Fibroblast of lung (primary cell): Measurements from ENCODE around the gene INTS1. TPM values are rescaled to one million over a fixed set of nuclear protein-coding genes. Genes with fewer than 3 reads are reported as not detected.
"Not testable (repeated sequence)": the region's sequence is repeated elsewhere in the genome, so short reads cannot be mapped to it uniquely, and the experiment has no call there.

ENCODE experiments used
- DNase-seq, 2 donors: peaks; one replicate each; pipeline versions ENCODE4 v3.0.0 to v3.0.0-alpha.2; 2010; ENCODE audit warnings: low read depth in 2 of 2
- H2AFZ ChIP-seq: 2 replicates; pipeline ENCODE4 v1.5.1; 2012; ENCODE audit warnings: low read length, control low read depth, inconsistent platforms
- H3K27ac ChIP-seq: 2 replicates; pipeline ENCODE4 v1.5.1; 2011; ENCODE audit warnings: low read length, control low read depth; ENCODE audit not compliant: insufficient read depth
- H3K27me3 ChIP-seq: 2 replicates; pipeline ENCODE4 v1.5.1; 2011; ENCODE audit warnings: mild to moderate bottlenecking, low read length; ENCODE audit not compliant: control insufficient read depth, insufficient read depth
- H3K36me3 ChIP-seq: 2 replicates; pipeline ENCODE4 v1.5.1; 2011; ENCODE audit warnings: low read length; ENCODE audit not compliant: control insufficient read depth, insufficient read depth
- H3K4me1 ChIP-seq: 2 replicates; pipeline ENCODE4 v1.5.1; 2011; ENCODE audit warnings: low read length; ENCODE audit not compliant: control insufficient read depth, insufficient read depth; ENCODE audit errors: extremely low read depth
- H3K4me2 ChIP-seq: 2 replicates; pipeline ENCODE4 v1.5.1; 2011; ENCODE audit warnings: low read length, control low read depth; ENCODE audit not compliant: insufficient read depth; ENCODE audit errors: extremely low read depth
- H3K4me3 ChIP-seq, 4 experiments: fragments of 200-600 bp in 1 of 4; sonication (generic) in 1 of 4; replicated peaks in 1 of 4; 2 replicates each; pipeline ENCODE4 v1.5.1; 2011 to 2016; ENCODE audit warnings: low read length in 4 of 4, low read depth in 3 of 4, mild to moderate bottlenecking in 3 of 4, control low read depth in 2 of 4, inconsistent platforms in 1 of 4, mixed read lengths in 1 of 4; ENCODE audit not compliant: insufficient read depth in 1 of 4; ENCODE audit errors: control extremely low read depth in 1 of 4
- H3K79me2 ChIP-seq: 2 replicates; pipeline ENCODE4 v1.5.1; 2012; ENCODE audit warnings: mild to moderate bottlenecking, low read length, inconsistent platforms; ENCODE audit not compliant: control insufficient read depth, insufficient read depth
- H3K9ac ChIP-seq: 2 replicates; pipeline ENCODE4 v1.5.1; 2011; ENCODE audit warnings: mild to moderate bottlenecking, low read length, control low read depth; ENCODE audit not compliant: insufficient read depth
- H3K9me3 ChIP-seq: 2 replicates; pipeline ENCODE4 v1.5.1; 2012; ENCODE audit warnings: low read depth, low read length; ENCODE audit not compliant: control insufficient read depth, insufficient read depth
- H4K20me1 ChIP-seq: 2 replicates; pipeline ENCODE4 v1.5.1; 2011; ENCODE audit warnings: low read length; ENCODE audit not compliant: control insufficient read depth, insufficient read depth; ENCODE audit errors: extremely low read depth
- CTCF ChIP-seq, 2 donors: IDR thresholded peaks in 1 of 2; conservative IDR thresholded peaks in 1 of 2; 1 replicate in 1 of 2; 2 replicates in 1 of 2; pipeline ENCODE4 v1.5.1; 2011 to 2012; ENCODE audit warnings: low read length in 2 of 2, control low read depth in 1 of 2, inconsistent platforms in 1 of 2, low read depth in 1 of 2, mild to moderate bottlenecking in 1 of 2
- EZH2 ChIP-seq: IDR thresholded peaks from 2 replicates; pipeline ENCODE4 v1.5.1; 2012; ENCODE audit warnings: low read length, control low read depth, mild to moderate bottlenecking; ENCODE audit errors: missing control alignments
- polyA plus RNA-seq, 2 donors: library from polyadenylated mRNA; depleted of rRNA in 1 of 2; stranded (reverse) in 1 of 2; unstranded in 1 of 2; fragments of >200 nt; gene quantifications; 2 replicates each; pipeline ENCODE4 v1.2.1, GENCODE V29; 2011 to 2012; ENCODE audit warnings: missing spikeins in 1 of 2
- total RNA-seq: library from RNA; depleted of rRNA; stranded (reverse); fragments of >200 nt; gene quantifications from 2 replicates; pipeline ENCODE4 v1.2.1, GENCODE V29; 2014

The INTS1 gene
- total and polyA plus RNA-seq, 2 donors (not counting 1 experiment from before 2014, with no cell fraction given) = 7.1 to 35.5 TPM

GRCh38 chr7:1521456-1521855, 17.3 kb upstream of the INTS1 start:
- no peak overlapping the region for H3K4me3 ChIP-seq
- H3K36me3 ChIP-seq = no peaks in the 10 kb centered on the region
- H2AFZ ChIP-seq = no peak overlapping the region
- H3K4me2 ChIP-seq = no peak overlapping the region
- TF ChIP-seq CTCF (conservative IDR thresholded peaks at IDR 0.05 in 1 of 2, IDR thresholded peaks at IDR 0.05 in 1 of 2; ENCODE audit: low read depth in 1 of 2, low read length in 2 of 2) = no peak
- H3K79me2 ChIP-seq = no peaks in the 10 kb centered on the region
- no peaks in the 10 kb centered on the region for H4K20me1 ChIP-seq
- H3K27ac ChIP-seq = no peak overlapping the region
- DNase-seq = no peak
- no peaks in the 10 kb centered on the region for H3K9me3 ChIP-seq
- no peak overlapping the region for H3K9ac ChIP-seq
- H3K27me3 ChIP-seq = peaks cover 11% of the 10 kb centered on the region
- H3K4me1 ChIP-seq = no peaks in the 10 kb centered on the region

GRCh38 chr7:1520539-1521234, 16.5 kb upstream of the INTS1 start:
- no peaks in the 10 kb centered on the region for H3K9me3 ChIP-seq
- no peaks in the 10 kb centered on the region for H3K4me1 ChIP-seq
- no peak overlapping the region for H3K4me3 ChIP-seq
- DNase-seq = peak; percentile 90 to 97
- H4K20me1 ChIP-seq = no peaks in the 10 kb centered on the region
- no peak overlapping the region for H3K4me2 ChIP-seq
- no peak for TF ChIP-seq CTCF (conservative IDR thresholded peaks at IDR 0.05 in 1 of 2, IDR thresholded peaks at IDR 0.05 in 1 of 2; ENCODE audit: low read depth in 1 of 2, low read length in 2 of 2)
- no peak for TF ChIP-seq EZH2
- peaks cover 7% of the 10 kb centered on the region for H3K27me3 ChIP-seq
- no peak overlapping the region for H2AFZ ChIP-seq
- H3K9ac ChIP-seq = no peak overlapping the region
- H3K79me2 ChIP-seq = no peaks in the 10 kb centered on the region
- H3K27ac ChIP-seq = no peak overlapping the region
- H3K36me3 ChIP-seq = no peaks in the 10 kb centered on the region

GRCh38 chr7:1519322-1519922, 15.2 kb upstream of the INTS1 start:
- H4K20me1 ChIP-seq, H3K9ac ChIP-seq, H3K4me3 ChIP-seq, H3K4me1 ChIP-seq, H3K79me2 ChIP-seq, H3K27me3 ChIP-seq, DNase-seq, H2AFZ ChIP-seq, H3K4me2 ChIP-seq, H3K9me3 ChIP-seq, H3K36me3 ChIP-seq, H3K27ac ChIP-seq: not testable (repeated sequence)
